Renal cortex interstitium (tissue), 11 donors: Measurements from ENCODE around the gene C2CD4D. TPM values are rescaled to one million over a fixed set of nuclear protein-coding genes. Genes with fewer than 3 reads are reported as not detected.
"Not testable (repeated sequence)": the region's sequence is repeated elsewhere in the genome, so short reads cannot be mapped to it uniquely, and the experiment has no call there.

ENCODE experiments used
- DNase-seq, 11 donors: peaks; one replicate each; pipeline ENCODE4 v3.0.0-alpha.2; 2013; ENCODE audit warnings: low read depth in 9 of 11, low spot score in 4 of 11; ENCODE audit errors: extremely low read depth in 1 of 11
- polyA plus RNA-seq, 3 donors: library from polyadenylated mRNA; unstranded; fragments of 120-200 nt; gene quantifications; one replicate each; pipeline ENCODE4 v1.2.1, GENCODE V29; 2013; ENCODE audit not compliant: insufficient read length in 3 of 3

C2CD4D gene
- polyA plus RNA-seq, 3 donors = 0.19 to 0.36 TPM; not detected in 1

GRCh38 chr1:151860504-151861187 lies 21.0 kb upstream of the C2CD4D start:
- DNase-seq = no peak

GRCh38 chr1:151859891-151860293 lies 20.3 kb upstream of the C2CD4D start:
- no peak for DNase-seq

DNA sequence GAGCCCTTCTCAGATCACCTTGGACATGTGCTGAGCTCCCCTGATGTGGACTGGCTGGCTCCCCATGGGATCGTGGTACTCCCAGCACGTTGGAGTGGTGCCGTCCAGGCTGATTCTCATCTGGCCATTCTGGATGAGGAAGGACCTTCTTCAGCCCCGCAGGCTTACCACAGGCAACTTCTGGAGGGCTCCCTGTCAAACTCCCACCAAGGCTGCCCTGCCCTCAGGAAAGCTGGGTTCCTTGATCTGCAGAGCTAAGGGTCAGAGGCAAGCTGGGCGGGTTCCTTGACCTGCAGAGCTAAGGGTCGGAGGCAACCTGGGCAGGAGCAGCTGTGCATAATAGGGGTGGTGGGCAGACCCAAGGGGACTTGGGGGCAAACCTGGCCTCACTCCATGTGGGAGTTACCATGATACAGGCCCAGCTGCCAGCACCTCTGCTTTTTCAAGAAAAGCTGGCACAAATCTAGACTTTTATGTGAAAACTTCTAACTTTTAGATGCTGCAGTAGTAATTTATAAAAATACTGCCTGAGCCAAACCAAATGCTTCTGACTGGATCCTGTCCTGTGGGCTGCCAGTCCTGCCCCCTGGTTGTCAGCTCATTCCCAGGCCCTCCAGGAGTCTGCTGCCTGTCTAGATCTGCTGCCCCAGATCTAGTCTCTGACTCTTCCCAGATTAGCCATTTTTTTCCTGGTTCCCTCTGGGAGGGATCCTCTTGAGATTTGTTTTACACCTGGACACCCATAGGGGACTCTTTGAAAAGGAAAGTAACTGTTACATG lies 19.5 kb upstream of the C2CD4D start:
- no peak for DNase-seq

GRCh38 chr1:151858030-151858746 lies 18.6 kb upstream of the C2CD4D start:
- no peak for DNase-seq

DNA sequence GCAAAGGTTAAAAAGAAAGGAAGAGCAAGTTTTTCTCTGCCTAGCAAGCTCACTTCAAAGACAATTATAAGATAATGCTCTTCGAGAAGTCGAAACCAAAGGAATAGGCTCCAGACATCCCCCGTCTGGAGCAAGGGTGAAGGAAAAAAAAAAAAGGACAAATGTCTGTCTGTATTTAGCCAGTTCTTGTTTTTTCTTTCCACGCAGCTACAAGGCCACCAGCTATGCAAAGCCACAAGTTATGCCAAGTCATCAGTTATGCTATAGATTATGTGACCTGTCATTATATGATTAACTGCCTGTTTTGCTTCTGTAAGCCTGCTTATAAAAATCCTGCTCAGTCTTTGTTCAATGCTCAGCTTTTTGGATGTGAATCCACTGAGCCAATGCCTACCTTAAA lies 16.3 kb upstream of the C2CD4D start:
- no peak for DNase-seq

GRCh38 chr1:151855516-151855915 lies 15.9 kb upstream of the C2CD4D start:
- DNase-seq = not testable (repeated sequence)

DNA sequence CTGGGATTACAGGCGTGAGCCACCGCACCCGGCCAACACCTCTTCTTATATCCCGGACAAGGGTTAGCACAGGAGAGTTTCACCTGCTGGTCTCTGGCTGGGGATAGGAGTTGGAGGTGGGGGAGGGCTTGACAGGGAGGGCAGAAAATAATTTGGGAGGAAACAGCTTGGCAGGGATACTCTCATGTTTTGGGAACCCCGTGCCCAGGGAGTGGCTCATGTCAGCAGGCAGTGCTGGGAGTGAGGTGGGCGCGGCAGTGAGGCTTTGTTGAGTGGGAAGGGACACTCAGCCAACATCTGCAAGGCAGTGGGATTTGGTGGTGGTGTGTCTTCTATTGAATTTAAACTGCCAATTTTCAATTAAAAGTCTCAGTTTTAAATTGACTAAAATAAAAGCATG lies 15.0 kb upstream of the C2CD4D start:
- DNase-seq = no peak

GRCh38 chr1:151853411-151853943 lies 13.9 kb upstream of the C2CD4D start, which contains the start of gene THEM5:
Gene THEM5, minus strand, starts transcription at chr1:151853712. Its CDS starts 147 bp downstream, at chr1:151853565.
- DNase-seq = no peak

DNA sequence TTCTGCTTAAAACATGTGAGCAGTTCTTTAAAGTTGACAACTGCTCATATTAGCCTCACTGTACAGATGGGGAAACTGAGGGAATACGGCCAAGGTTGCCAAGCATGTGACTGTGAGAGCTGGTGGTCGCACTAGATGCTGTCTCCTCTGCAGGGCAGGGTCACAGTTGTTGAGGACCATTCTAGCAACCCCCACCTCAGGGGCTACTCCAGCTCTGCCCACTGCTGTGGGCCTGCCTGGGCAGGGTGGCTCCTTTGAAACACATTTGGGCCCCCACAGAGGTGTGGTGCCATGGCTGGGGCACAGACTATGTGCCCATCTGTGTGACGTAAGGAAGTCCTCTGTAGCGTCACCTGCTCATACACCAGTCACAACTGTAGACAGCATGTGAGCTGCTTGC lies 13.1 kb upstream of the C2CD4D start:
- no peak for DNase-seq

DNA sequence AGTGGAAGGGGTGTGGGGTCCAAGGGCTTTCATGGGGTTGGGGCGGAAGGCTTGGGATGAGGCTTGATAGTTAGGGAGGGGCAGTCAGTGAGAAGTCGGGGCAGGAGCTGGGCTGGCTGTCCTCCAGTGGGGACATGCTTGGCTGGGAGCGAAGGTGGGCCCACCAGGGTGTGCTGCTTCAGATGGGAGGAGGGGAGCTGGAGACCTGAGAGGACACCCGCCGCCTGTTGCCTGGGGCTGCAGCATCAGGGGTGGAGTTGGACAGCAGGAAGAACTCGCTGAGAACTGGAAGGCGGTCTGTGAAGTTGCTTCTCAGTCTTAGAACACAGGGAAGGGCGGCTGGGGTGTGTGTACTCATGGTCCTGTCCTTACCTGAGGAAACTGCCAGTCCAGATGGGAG lies 12.3 kb upstream of the C2CD4D start:
- DNase-seq = no peak

DNA sequence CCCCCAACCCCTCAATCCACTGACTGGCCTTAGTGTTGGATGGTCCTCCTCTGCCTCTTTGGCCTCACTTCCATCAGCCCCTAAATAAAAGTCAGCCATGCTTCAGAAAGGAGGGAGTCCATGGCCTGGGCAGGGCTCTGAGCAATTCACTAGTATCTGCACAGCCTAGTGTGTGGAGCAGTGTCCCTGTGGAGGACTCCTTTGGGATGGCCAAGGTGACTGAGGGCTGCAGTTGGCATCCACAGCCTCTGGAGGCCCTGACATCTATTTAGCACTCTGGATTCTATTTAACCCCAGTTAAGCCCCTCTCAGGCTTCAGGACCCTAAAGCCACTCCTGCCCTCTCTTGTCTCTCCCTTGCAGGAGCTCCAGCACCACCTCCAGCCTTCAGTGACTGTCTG lies 10.3 kb upstream of the C2CD4D start:
- DNase-seq = no peak

DNA sequence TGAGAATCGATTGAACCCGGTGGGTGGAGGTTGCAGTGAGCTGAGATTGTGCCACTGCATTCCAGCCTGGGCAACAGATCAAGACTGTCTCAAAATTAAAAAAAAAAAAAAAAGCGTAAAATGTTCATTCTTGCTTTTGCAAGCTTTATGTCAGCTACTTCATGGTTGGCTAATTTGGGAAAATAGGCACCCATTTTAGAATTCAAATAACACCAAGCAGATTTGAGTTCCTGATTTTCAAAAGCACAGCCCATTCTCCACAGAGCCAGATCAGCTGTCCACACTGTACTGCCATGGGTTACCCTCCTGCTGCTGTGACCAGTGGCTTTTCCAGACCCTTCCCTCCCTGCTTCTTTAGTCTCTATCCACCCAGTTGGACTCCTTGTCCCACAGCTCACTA lies 9.5 kb upstream of the C2CD4D start:
- no peak for DNase-seq

GRCh38 chr1:151847867-151848596 lies 8.4 kb upstream of the C2CD4D start:
- no peak for DNase-seq

DNA sequence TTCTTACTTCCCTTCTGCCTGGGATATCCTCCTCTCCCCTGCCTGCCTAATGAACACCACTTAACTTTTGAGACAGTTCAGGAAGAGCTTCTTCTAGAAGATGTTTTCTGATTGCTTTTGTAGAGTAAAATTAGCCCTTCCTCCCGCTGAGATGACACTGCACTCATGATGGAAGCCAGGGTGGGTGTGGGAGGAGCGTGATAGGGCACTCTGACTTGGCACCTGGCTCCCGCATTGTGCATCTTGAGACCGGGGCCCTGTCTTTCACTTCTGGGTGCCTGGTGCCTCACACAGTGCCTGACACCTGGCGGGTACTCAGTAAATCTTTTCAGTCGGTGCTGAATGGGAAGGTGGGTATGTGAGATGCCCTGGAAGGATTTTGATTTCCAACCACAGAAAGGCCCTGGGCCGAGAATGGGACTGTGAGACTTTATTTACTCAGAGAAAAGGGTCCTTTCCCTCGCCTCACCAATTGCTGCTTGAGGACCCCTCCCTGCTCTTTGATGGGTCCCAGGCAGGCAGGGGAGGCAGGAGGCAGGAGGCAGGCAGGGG lies 7.1 kb upstream of the C2CD4D start:
- no peak for DNase-seq

- DNase-seq = no peak
These were observed 6.5 kb upstream of the C2CD4D start for GRCh38 chr1:151846062-151846568.

DNA sequence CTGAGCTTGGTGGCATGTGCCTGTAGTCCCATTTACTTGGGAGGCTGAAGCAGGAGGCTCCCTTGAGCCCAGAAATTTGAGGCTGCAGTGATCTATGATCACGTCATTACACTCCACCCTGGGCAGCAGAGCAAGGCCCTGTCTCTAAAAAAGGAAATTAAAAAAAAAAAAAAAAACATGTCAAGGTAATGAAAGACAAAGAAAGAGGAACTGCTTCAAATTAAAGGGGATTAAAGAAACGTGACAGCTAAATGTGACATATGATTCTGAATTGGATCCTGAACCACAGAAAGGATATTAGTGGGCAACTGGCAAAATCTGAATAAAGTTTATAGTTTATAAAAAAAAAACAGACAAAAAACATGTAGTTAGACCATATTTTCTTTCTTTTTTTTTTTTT lies 3.8 kb upstream of the C2CD4D start:
- DNase-seq = no peak

GRCh38 chr1:151841141-151841540 lies 1.5 kb upstream of the C2CD4D start:
- no peak for DNase-seq

- DNase-seq = no peak
These were observed 801 bp upstream of the C2CD4D start for GRCh38 chr1:151840421-151840820.

- DNase-seq = no peak
These were observed 573 bp downstream of the C2CD4D start for GRCh38 chr1:151839082-151839412.
